ENCODE results near the gene NCDN.

NCDN gene

GRCh38 chr1:35557118-35557610, 435 bp upstream of the NCDN start, which contains the start of gene KIAA0319L:
Gene KIAA0319L (minus strand): TSS chr1:35557403. CDS start chr1:35554491, 2,912 bp downstream.
- H3K4me3 Mint-ChIP-seq, result peak within 1 kb of the TSS; percentile 97
- no peaks in the 10 kb centered on the region for H3K27me3 Mint-ChIP-seq
- no peaks in the 10 kb centered on the region for H3K9me3 Mint-ChIP-seq
- H3K4me1 Mint-ChIP-seq, result peaks cover 60% of the 10 kb centered on the region
- no peak for DNase-seq (ENCODE audit: low spot score in 2 of 2)
- H3K36me3 Mint-ChIP-seq (ENCODE audit: insufficient read depth), result peaks cover 31% of the 10 kb centered on the region
- peak within 1 kb of the TSS; percentile 97 for H3K27ac Mint-ChIP-seq (ENCODE audit: low read depth)
- peak; percentile 59 for ATAC-seq (replicated peaks; ENCODE audit: extremely low read depth, poor library complexity, severe bottlenecking)

- Mint-ChIP-seq H3K36me3 (ENCODE audit: insufficient read depth) (peaks cover 18% of the 10 kb centered on the region), H3K4me3 (peak overlapping the region; percentile 97), H3K27me3 (no peaks in the 10 kb centered on the region), H3K27ac (ENCODE audit: low read depth) (peak overlapping the region; percentile 97), H3K9me3 (no peaks in the 10 kb centered on the region), H3K4me1 (peaks cover 60% of the 10 kb centered on the region)
- ATAC-seq (replicated peaks; ENCODE audit: extremely low read depth, poor library complexity, severe bottlenecking), result peak; percentile 8
- no peak for DNase-seq (ENCODE audit: low spot score in 2 of 2)
Measured at GRCh38 chr1:35558374-35559316, 1.0 kb downstream of the NCDN start.

- no peak for DNase-seq (ENCODE audit: low spot score in 2 of 2)
- H3K27me3 Mint-ChIP-seq, result no peaks in the 10 kb centered on the region
- H3K4me1 Mint-ChIP-seq, result peaks cover 63% of the 10 kb centered on the region
Measured at GRCh38 chr1:35559317-35559944, 1.8 kb downstream of the NCDN start.

GRCh38 chr1:35560256-35561225, 2.9 kb downstream of the NCDN start:
- DNase-seq (ENCODE audit: low spot score in 2 of 2), result no peak
- Mint-ChIP-seq H3K9me3 (no peaks in the 10 kb centered on the region), H3K4me3 (no peak overlapping the region), H3K36me3 (ENCODE audit: insufficient read depth) (peaks cover 16% of the 10 kb centered on the region), H3K27me3 (no peaks in the 10 kb centered on the region), H3K27ac (ENCODE audit: low read depth) (no peak overlapping the region), H3K4me1 (peaks cover 58% of the 10 kb centered on the region)
- no peak for ATAC-seq (replicated peaks; ENCODE audit: extremely low read depth, poor library complexity, severe bottlenecking)

More at GRCh38 chr1:35559317-35559944, 1.8 kb downstream of the NCDN start:
- Mint-ChIP-seq H3K36me3 (ENCODE audit: insufficient read depth) (peaks cover 17% of the 10 kb centered on the region), H3K27ac (ENCODE audit: low read depth) (peak overlapping the region; percentile 75), H3K4me3 (peak overlapping the region; percentile 97), H3K9me3 (no peaks in the 10 kb centered on the region)
- no peak for ATAC-seq (replicated peaks; ENCODE audit: extremely low read depth, poor library complexity, severe bottlenecking)

GRCh38 chr1:35561297-35561971, 3.8 kb downstream of the NCDN start:
- Mint-ChIP-seq H3K4me1 (peaks cover 50% of the 10 kb centered on the region), H3K9me3 (no peaks in the 10 kb centered on the region), H3K27me3 (no peaks in the 10 kb centered on the region), H3K36me3 (ENCODE audit: insufficient read depth) (peaks cover 16% of the 10 kb centered on the region), H3K27ac (ENCODE audit: low read depth) (no peak overlapping the region), H3K4me3 (no peak overlapping the region)
- DNase-seq (ENCODE audit: low spot score in 2 of 2) (no peak), ATAC-seq (replicated peaks; ENCODE audit: extremely low read depth, poor library complexity, severe bottlenecking) (no peak)

GRCh38 chr1:35561972-35562680, 4.5 kb downstream of the NCDN start:
- Mint-ChIP-seq H3K36me3 (ENCODE audit: insufficient read depth) (peaks cover 19% of the 10 kb centered on the region), H3K27ac (ENCODE audit: low read depth) (no peak overlapping the region), H3K4me1 (peaks cover 50% of the 10 kb centered on the region), H3K9me3 (no peaks in the 10 kb centered on the region), H3K27me3 (no peaks in the 10 kb centered on the region), H3K4me3 (no peak overlapping the region)
- ATAC-seq (replicated peaks; ENCODE audit: extremely low read depth, poor library complexity, severe bottlenecking), result no peak
- DNase-seq (ENCODE audit: low spot score in 2 of 2), result no peak

GRCh38 chr1:35563166-35563565, 5.6 kb downstream of the NCDN start:
- peaks cover 51% of the 10 kb centered on the region for H3K4me1 Mint-ChIP-seq
- H3K4me3 Mint-ChIP-seq, result no peak overlapping the region
- H3K36me3 Mint-ChIP-seq (ENCODE audit: insufficient read depth), result peaks cover 12% of the 10 kb centered on the region
- no peaks in the 10 kb centered on the region for H3K9me3 Mint-ChIP-seq
- ATAC-seq (replicated peaks; ENCODE audit: extremely low read depth, poor library complexity, severe bottlenecking) (no peak), DNase-seq (ENCODE audit: low spot score in 2 of 2) (no peak)
- H3K27me3 Mint-ChIP-seq, result no peaks in the 10 kb centered on the region
- H3K27ac Mint-ChIP-seq (ENCODE audit: low read depth), result no peak overlapping the region

GRCh38 chr1:35564037-35564883, 6.7 kb downstream of the NCDN start:
- no peak overlapping the region for H3K4me3 Mint-ChIP-seq

GRCh38 chr1:35564884-35565741, 7.5 kb downstream of the NCDN start:
- DNase-seq (ENCODE audit: low spot score in 2 of 2) (no peak), ATAC-seq (replicated peaks; ENCODE audit: extremely low read depth, poor library complexity, severe bottlenecking) (no peak)
- H3K36me3 Mint-ChIP-seq (ENCODE audit: insufficient read depth), result peaks cover 7% of the 10 kb centered on the region
- H3K4me3 Mint-ChIP-seq, result no peak overlapping the region
- no peak overlapping the region for H3K27ac Mint-ChIP-seq (ENCODE audit: low read depth)
- H3K27me3 Mint-ChIP-seq, result no peaks in the 10 kb centered on the region
- no peaks in the 10 kb centered on the region for H3K9me3 Mint-ChIP-seq
- peaks cover 53% of the 10 kb centered on the region for H3K4me1 Mint-ChIP-seq

More at GRCh38 chr1:35564037-35564883, 6.7 kb downstream of the NCDN start:
- H3K27me3 Mint-ChIP-seq, result no peaks in the 10 kb centered on the region
- H3K4me1 Mint-ChIP-seq, result peaks cover 51% of the 10 kb centered on the region
- DNase-seq (ENCODE audit: low spot score in 2 of 2) (peak; percentile 59 to 77), ATAC-seq (replicated peaks; ENCODE audit: extremely low read depth, poor library complexity, severe bottlenecking) (peak; percentile 61)
- peaks cover 10% of the 10 kb centered on the region for H3K36me3 Mint-ChIP-seq (ENCODE audit: insufficient read depth)
- no peak overlapping the region for H3K27ac Mint-ChIP-seq (ENCODE audit: low read depth)
- H3K9me3 Mint-ChIP-seq, result no peaks in the 10 kb centered on the region

GRCh38 chr1:35565742-35566133, 8.1 kb downstream of the NCDN start:
- Mint-ChIP-seq H3K27ac (ENCODE audit: low read depth) (no peak overlapping the region), H3K9me3 (no peaks in the 10 kb centered on the region), H3K27me3 (no peaks in the 10 kb centered on the region), H3K4me3 (no peak overlapping the region), H3K36me3 (ENCODE audit: insufficient read depth) (peaks cover 7% of the 10 kb centered on the region), H3K4me1 (peaks cover 57% of the 10 kb centered on the region)
- DNase-seq (ENCODE audit: low spot score in 2 of 2) (no peak), ATAC-seq (replicated peaks; ENCODE audit: extremely low read depth, poor library complexity, severe bottlenecking) (no peak)

Measured in central memory CD8-positive, alpha-beta T cell (primary cell).